Endothelial cell of umbilical vein (primary cell): ENCODE results near the gene TRAPPC2.

Experiments
- JUN ChIP-seq: IDR thresholded peaks from 2 replicates; pipeline ENCODE4 v1.6.1; 2011; ENCODE audit warnings: borderline replicate concordance, low read depth; ENCODE audit not compliant: insufficient read length, insufficient read depth
- MAX ChIP-seq: IDR thresholded peaks from 2 replicates; pipeline ENCODE4 v1.6.1; 2011; ENCODE audit not compliant: insufficient read depth, insufficient read length
- TF ChIP-seq, protein P1 (sequence below), 2 donors: IDR thresholded peaks; 1 replicate in 1 of 2; 2 replicates in 1 of 2; pipeline ENCODE4 v1.5.1; 2011; ENCODE audit warnings: low read length in 2 of 2, mild to moderate bottlenecking in 2 of 2, moderate library complexity in 2 of 2, control low read depth in 1 of 2, inconsistent platforms in 1 of 2, low read depth in 1 of 2; ENCODE audit not compliant: insufficient read depth in 1 of 2; ENCODE audit errors: extremely low read depth in 1 of 2

DNA sequence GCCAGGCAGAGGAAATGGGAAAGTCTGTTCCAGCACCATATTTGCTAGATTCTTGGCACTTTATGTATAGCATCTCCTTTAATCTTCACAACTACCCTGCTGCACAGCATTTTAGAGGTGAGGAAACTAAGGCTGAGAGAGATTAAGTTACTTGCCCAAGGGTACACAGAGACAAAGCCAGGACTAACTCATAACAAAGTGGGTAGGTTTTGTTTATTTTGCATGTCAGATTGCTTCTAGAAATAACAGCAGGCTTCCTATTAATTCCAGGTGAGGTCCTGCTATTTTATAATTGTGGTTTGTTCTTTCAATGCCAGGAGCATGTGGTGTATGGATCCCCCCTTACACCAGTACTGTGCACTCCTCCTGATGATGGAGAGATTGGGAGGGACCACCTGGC, 66.5 kb downstream of the TRAPPC2 start:
- TF ChIP-seq, protein P1, sequence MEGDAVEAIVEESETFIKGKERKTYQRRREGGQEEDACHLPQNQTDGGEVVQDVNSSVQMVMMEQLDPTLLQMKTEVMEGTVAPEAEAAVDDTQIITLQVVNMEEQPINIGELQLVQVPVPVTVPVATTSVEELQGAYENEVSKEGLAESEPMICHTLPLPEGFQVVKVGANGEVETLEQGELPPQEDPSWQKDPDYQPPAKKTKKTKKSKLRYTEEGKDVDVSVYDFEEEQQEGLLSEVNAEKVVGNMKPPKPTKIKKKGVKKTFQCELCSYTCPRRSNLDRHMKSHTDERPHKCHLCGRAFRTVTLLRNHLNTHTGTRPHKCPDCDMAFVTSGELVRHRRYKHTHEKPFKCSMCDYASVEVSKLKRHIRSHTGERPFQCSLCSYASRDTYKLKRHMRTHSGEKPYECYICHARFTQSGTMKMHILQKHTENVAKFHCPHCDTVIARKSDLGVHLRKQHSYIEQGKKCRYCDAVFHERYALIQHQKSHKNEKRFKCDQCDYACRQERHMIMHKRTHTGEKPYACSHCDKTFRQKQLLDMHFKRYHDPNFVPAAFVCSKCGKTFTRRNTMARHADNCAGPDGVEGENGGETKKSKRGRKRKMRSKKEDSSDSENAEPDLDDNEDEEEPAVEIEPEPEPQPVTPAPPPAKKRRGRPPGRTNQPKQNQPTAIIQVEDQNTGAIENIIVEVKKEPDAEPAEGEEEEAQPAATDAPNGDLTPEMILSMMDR (IDR thresholded peaks at IDR 0.05; ENCODE audit: extremely low read depth in 1 of 2, insufficient read depth in 1 of 2, low read depth in 1 of 2, low read length in 2 of 2), result no peak
- TF ChIP-seq JUN (no peak), MAX (no peak)
